Activated B cell treated with CpG ODN at 0.5 μM for 24 hours (primary cell): ENCODE measurements around the gene ALAS1. TPM values are rescaled to one million over a fixed set of nuclear protein-coding genes. Genes with fewer than 3 reads are reported as not detected.
A peak's percentile ranks its signal among the peaks of the same experiment; 100 is the strongest.

Experiments used
- ATAC-seq: fragments of 200-7000 bp; cut with Tn5 transposase; one replicate; pipeline ENCODE4 v1.10.0; 2021; ENCODE audit warnings: low read depth, mild to moderate bottlenecking, moderate library complexity
- CTCF ChIA-PET: fragments of 350-600 bp; sonication (Branson Sonifier 250); formaldehyde crosslinking; loops from one replicate; lab custom pipeline; 2021; ENCODE audit warnings: antibody characterized with exemption; lab: Charles Lee
- POLR2A ChIA-PET: fragments of 350-600 bp; sonication (Branson Sonifier 250); formaldehyde crosslinking; loops from one replicate; lab custom pipeline; 2021; ENCODE audit warnings: antibody characterized with exemption; lab: Charles Lee
- DNase-seq: peaks from one replicate; pipeline ENCODE4 v3.0.0; 2022
- H3K27ac Mint-ChIP-seq: one replicate; pipeline ENCODE4 v1.8.0; 2020; ENCODE audit warnings: mixed read lengths
- H3K27me3 Mint-ChIP-seq: one replicate; pipeline ENCODE4 v1.8.0; 2021; ENCODE audit warnings: mixed read lengths
- H3K36me3 Mint-ChIP-seq: one replicate; pipeline ENCODE4 v1.8.0; 2021; ENCODE audit warnings: low read depth, mixed read lengths
- H3K4me1 Mint-ChIP-seq: one replicate; pipeline ENCODE4 v1.8.0; 2021; ENCODE audit warnings: mixed read lengths
- H3K4me3 Mint-ChIP-seq: one replicate; pipeline ENCODE4 v1.8.0; 2020; ENCODE audit warnings: mild to moderate bottlenecking, mixed read lengths
- H3K9me3 Mint-ChIP-seq: one replicate; pipeline ENCODE4 v1.8.0; 2020; ENCODE audit warnings: mixed read lengths
- intact Hi-C: fragments of 100-400 bp; cut with micrococcal nuclease; formaldehyde crosslinking; loops from one replicate; pipeline ENCODE4 v1.15.1; 2024
- total RNA-seq: library from RNA; stranded (reverse); gene quantifications from 2 replicates; pipeline ENCODE4 v1.2.3, GENCODE V29; 2022
- TF ChIP-seq, protein P1 (sequence below): fragments of 200-600 bp; IDR thresholded peaks from one replicate; pipeline ENCODE4 v1.8.0; 2022; ENCODE audit warnings: antibody characterized with exemption, mild to moderate bottlenecking

Gene ALAS1
- total RNA-seq, 1 donor from 2014 or later = 27.6 TPM

DNA sequence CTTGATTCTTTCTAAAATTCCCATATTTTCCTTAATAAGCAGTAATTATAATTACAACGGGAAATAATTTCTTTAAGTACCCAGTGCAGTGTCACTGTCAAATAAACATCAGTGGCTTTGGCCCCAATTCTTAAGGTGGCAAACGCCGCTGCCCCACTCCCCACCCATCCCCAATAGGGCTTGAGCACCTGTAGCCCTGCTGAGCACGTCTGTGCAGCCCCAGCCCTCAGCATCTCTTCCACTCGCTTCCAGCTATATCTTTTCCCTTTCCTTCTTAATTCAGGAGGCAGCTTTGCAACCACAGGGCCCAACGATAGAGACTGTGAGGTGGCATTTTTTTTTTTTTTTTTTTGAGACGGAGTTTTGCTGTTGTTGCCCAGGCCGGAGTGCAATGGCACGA lies 56.6 kb downstream of the ALAS1 start:
- Mint-ChIP-seq H3K9me3 (no peaks in the 10 kb centered on the region), H3K36me3 (peaks cover 81% of the 10 kb centered on the region), H3K27ac (peak overlapping the region; percentile 24), H3K27me3 (no peaks in the 10 kb centered on the region), H3K4me3 (no peak overlapping the region), H3K4me1 (peaks cover 45% of the 10 kb centered on the region)
- DNase-seq = no peak
- TF ChIP-seq, protein P1, sequence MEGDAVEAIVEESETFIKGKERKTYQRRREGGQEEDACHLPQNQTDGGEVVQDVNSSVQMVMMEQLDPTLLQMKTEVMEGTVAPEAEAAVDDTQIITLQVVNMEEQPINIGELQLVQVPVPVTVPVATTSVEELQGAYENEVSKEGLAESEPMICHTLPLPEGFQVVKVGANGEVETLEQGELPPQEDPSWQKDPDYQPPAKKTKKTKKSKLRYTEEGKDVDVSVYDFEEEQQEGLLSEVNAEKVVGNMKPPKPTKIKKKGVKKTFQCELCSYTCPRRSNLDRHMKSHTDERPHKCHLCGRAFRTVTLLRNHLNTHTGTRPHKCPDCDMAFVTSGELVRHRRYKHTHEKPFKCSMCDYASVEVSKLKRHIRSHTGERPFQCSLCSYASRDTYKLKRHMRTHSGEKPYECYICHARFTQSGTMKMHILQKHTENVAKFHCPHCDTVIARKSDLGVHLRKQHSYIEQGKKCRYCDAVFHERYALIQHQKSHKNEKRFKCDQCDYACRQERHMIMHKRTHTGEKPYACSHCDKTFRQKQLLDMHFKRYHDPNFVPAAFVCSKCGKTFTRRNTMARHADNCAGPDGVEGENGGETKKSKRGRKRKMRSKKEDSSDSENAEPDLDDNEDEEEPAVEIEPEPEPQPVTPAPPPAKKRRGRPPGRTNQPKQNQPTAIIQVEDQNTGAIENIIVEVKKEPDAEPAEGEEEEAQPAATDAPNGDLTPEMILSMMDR = no peak
- ATAC-seq = no peak
- ChIA-PET CTCF (interaction anchor here (1.1 to 3.5 kb wide), 5 partner anchors 23 to 85 kb away, joined by 3 to 32 read pairs (median 16); partner anchors contain the start of genes TLR9 and WDR82), POLR2A (interaction anchor here (0.7 to 6.0 kb wide), 2 partner anchors 24 to 46 kb away, joined by 4 to 88 read pairs; partner anchors contain the start of gene WDR82)
- intact Hi-C loops = no loop called here

DNA sequence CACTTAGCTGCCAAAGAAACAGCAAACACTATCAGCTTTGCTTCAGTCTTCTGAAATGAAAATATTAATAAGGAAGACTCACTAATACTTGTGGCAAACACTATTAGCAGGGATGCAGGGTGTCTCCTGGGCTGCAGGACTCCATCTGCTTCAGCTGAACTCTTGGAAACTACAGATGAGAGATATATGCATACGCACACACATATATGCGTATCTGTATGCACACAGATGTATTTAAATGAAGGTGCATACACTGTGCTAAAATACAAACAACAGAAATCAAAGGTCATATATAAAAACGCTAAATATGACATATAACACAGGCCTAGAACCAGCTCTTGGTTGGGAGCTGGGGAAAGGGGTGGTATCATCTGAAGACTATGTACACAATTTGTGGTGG lies 58.2 kb downstream of the ALAS1 start:
- Mint-ChIP-seq H3K27ac (no peak overlapping the region), H3K4me3 (no peak overlapping the region), H3K36me3 (peaks cover 85% of the 10 kb centered on the region), H3K4me1 (peaks cover 40% of the 10 kb centered on the region), H3K27me3 (no peaks in the 10 kb centered on the region), H3K9me3 (no peaks in the 10 kb centered on the region)
- intact Hi-C loops = no loop called here
- POLR2A ChIA-PET = interaction anchor here (6.0 kb wide), 1 partner anchor 22 kb away, joined by 88 read pairs; the partner anchor contains the start of gene WDR82
- ATAC-seq (no peak), DNase-seq (no peak)
- TF ChIP-seq, protein P1 = no peak
- CTCF ChIA-PET = no interaction called here

DNA sequence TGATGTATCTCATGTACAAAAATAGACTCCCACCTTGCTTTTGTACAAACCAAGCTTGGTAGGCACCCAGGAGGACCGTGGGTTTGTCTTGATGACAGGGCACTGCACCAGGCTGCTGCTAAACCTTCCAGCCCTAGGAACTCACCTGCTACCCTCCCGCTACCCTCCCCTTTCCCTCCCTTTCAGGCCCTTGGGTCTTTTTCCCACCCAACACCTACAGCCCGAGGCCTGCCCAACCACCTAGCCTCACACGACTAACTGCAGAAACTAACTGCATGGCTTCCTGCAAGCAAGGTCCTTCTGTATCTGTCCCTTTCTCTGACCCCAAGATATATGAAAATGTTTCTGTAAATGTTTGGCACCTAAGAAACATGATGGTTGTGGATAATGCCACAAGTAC lies 58.7 kb downstream of the ALAS1 start:
- H3K36me3 Mint-ChIP-seq = peaks cover 90% of the 10 kb centered on the region

GRCh38 chr3:52257911-52258310 lies 60.0 kb downstream of the ALAS1 start:
- TF ChIP-seq, protein P1 = no peak
- Mint-ChIP-seq H3K4me1 (peaks cover 47% of the 10 kb centered on the region), H3K36me3 (peaks cover 95% of the 10 kb centered on the region), H3K4me3 (no peak overlapping the region), H3K27ac (no peak overlapping the region), H3K27me3 (no peaks in the 10 kb centered on the region), H3K9me3 (no peaks in the 10 kb centered on the region)
- CTCF ChIA-PET = interaction anchor here (1.1 kb wide), 1 partner anchor 27 kb away, joined by 3 read pairs; no protein-coding TSS in a partner anchor
- intact Hi-C loops = no loop called here
- POLR2A ChIA-PET = interaction anchor here (1.2 kb wide), 1 partner anchor 21 kb away, joined by 4 read pairs; the partner anchor contains the start of gene WDR82
- no peak for ATAC-seq
- no peak for DNase-seq

More for the DNA sequence above, 58.7 kb downstream of the ALAS1 start:
- no peak for DNase-seq
- no peak for ATAC-seq
- Mint-ChIP-seq H3K9me3 (no peaks in the 10 kb centered on the region), H3K4me3 (no peak overlapping the region), H3K4me1 (peaks cover 45% of the 10 kb centered on the region), H3K27me3 (no peaks in the 10 kb centered on the region), H3K27ac (no peak overlapping the region)
- TF ChIP-seq, protein P1 = no peak
- POLR2A ChIA-PET = interaction anchor here (0.6 kb wide), 1 partner anchor 11 kb away, joined by 3 read pairs; the partner anchor contains the start of gene PPM1M
- intact Hi-C loops = no loop called here
- CTCF ChIA-PET = no interaction called here

DNA sequence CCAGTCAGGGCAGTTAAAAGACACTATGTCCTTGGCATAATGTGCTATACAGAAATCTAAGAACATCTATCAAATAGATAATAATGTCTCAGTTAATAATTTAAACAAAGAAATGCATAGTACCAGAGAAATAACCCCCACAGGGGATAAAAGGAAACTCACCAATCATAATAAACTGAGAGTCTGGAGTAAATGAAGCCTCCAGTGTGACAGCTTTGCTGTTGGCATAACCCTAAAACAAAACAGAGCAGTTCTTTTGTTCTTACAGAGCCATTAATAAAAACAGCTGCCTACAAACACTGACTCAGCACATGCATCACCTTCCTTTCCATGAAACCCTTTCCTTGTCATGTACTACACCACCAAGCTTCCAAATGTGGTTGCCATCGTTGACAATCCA lies 61.1 kb downstream of the ALAS1 start:
- Mint-ChIP-seq H3K4me3 (no peak overlapping the region), H3K9me3 (no peaks in the 10 kb centered on the region), H3K27ac (peak overlapping the region; percentile 36), H3K27me3 (no peaks in the 10 kb centered on the region), H3K36me3 (peaks cover 98% of the 10 kb centered on the region), H3K4me1 (peaks cover 45% of the 10 kb centered on the region)
- CTCF ChIA-PET = interaction anchor here (1.1 kb wide), 1 partner anchor 28 kb away, joined by 3 read pairs; no protein-coding TSS in a partner anchor
- intact Hi-C loops = no loop called here
- ATAC-seq = no peak
- DNase-seq = no peak
- POLR2A ChIA-PET = interaction anchor here (1.2 kb wide), 3 partner anchors 20 to 33 kb away, joined by 3 to 4 read pairs (median 3); partner anchors contain the start of genes TWF2 and WDR82
- TF ChIP-seq, protein P1 = no peak
